ENCODE data around the gene DUS1L.

DUS1L gene

DNA sequence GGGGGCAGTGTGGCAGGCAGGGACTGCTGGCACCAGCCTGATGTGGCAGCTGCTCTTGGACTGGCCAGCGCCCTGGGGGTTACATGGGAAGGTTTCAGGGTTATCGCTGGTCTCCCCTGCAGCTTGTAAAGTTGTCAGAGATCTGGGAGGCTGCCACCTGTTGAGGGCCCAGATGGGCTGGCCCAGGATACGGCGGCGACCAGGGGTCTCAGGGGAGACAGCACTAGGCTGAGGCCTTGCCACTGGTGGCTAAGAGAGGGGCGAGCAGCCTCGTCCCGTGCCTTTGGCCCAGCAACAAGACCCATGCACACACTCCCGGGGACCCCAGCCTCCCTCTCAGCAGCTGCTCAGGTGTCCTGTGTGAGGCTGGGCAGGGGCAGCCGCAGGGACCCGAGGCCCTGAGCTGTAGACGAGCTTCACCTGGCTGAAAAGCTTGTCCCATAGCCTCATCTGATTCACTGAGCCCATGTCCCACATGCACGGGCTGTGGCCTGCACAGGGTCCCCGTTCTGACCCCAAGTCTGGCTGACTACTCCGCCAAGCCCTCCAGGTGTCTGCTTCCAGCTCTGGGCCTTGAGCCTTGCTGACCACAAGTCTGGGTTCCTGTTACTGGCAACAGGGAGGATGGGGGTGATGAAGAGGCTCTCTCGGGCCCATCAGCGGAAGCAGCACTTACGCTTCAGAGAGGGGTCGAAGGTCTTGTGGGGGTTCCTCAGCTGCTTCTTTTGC lies 6.2 kb downstream of the DUS1L start:
- peaks cover 4% of the 10 kb centered on the region; the same call in 1 of the 2 replicates for H3K36me3 ChIP-seq (ENCODE audit: insufficient read depth, low read length)
- H2AFZ ChIP-seq (ENCODE audit: low read length, unreplicated experiment) = no peak overlapping the region
- peaks cover 8% of the 10 kb centered on the region for H3K79me2 ChIP-seq (ENCODE audit: control insufficient read depth, insufficient read depth, low read length, unreplicated experiment)
- peaks cover 3% of the 10 kb centered on the region for H3K4me1 ChIP-seq (ENCODE audit: control insufficient read depth, insufficient read depth, low read length, unreplicated experiment)
- no peak overlapping the region for H3K4me3 ChIP-seq (ENCODE audit: low read depth, low read length)
- H3K27me3 ChIP-seq (ENCODE audit: insufficient read depth, low read length) = no peaks in the 10 kb centered on the region
- no peak overlapping the region for H3K27ac ChIP-seq (ENCODE audit: low read depth, low read length)

DNA sequence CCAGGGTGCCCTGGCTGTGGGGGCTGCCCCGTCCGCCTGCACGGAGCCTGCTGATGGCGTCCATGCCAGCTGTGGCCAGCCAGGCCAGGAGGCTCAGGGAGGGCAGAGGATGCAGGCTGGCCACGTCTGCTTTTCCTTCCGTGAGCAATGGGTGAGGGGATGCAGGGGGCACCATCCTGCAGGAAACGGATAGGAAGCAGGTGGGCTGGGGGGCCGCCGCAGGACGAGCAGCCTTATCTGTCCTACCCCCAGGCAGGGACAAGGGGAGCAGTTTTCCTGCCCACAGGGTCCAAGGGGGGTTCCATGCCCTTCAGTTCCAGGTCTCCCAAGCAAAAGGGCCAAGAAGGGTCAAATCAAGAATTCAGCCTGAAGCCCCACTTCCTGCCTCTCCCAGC lies 6.8 kb downstream of the DUS1L start:
- H3K4me1 ChIP-seq (ENCODE audit: control insufficient read depth, insufficient read depth, low read length, unreplicated experiment) = no peaks in the 10 kb centered on the region

DNA sequence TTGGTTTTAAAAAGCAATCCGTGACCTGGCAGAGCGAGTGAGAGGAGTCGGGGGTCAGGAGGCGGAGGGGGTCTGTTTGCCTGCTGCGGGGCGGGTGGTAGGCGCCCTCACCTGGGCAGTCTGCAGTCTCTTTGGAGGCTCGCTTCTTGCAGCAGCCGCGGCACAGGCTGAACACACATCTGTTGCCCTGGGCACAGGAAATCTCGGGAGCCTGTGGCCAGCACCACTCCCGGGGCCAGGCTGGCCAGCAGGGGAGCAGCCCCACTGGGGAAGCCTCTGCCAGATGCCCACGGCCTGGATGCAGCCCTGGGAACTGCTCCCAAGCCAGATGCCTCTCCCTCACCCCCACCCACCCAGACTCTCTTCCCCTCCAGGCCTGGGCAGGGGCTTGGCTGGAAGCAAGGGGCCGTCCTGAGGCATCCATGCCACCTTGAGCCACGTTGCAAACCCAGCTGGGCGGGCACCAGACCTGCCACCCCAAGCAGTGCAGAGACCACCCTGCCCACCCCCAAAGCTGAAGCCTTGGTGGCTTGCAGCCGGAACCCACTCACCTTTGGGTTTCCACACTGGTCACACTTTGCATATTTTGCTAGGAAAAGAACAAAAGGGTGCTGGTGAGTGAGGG lies 7.3 kb downstream of the DUS1L start:
- H3K4me1 ChIP-seq (ENCODE audit: control insufficient read depth, insufficient read depth, low read length, unreplicated experiment) = peaks cover under 1% of the 10 kb centered on the region
- no peak overlapping the region for H3K4me3 ChIP-seq (ENCODE audit: low read depth, low read length)
- peaks cover 5% of the 10 kb centered on the region for H3K79me2 ChIP-seq (ENCODE audit: control insufficient read depth, insufficient read depth, low read length, unreplicated experiment)
- no peak overlapping the region for H3K27ac ChIP-seq (ENCODE audit: low read depth, low read length)
- no peaks in the 10 kb centered on the region for H3K27me3 ChIP-seq (ENCODE audit: insufficient read depth, low read length)
- peaks cover 4% of the 10 kb centered on the region; the same call in 1 of the 2 replicates for H3K36me3 ChIP-seq (ENCODE audit: insufficient read depth, low read length)
- H2AFZ ChIP-seq (ENCODE audit: low read length, unreplicated experiment) = no peak overlapping the region

More for the DNA sequence above, 6.8 kb downstream of the DUS1L start:
- Histone ChIP-seq H3K36me3 (ENCODE audit: insufficient read depth, low read length) (peaks cover 4% of the 10 kb centered on the region; the same call in 1 of the 2 replicates), H2AFZ (ENCODE audit: low read length, unreplicated experiment) (no peak overlapping the region), H3K79me2 (ENCODE audit: control insufficient read depth, insufficient read depth, low read length, unreplicated experiment) (peaks cover 3% of the 10 kb centered on the region), H3K27ac (ENCODE audit: low read depth, low read length) (no peak overlapping the region), H3K27me3 (ENCODE audit: insufficient read depth, low read length) (no peaks in the 10 kb centered on the region), H3K4me3 (ENCODE audit: low read depth, low read length) (no peak overlapping the region)

DNA sequence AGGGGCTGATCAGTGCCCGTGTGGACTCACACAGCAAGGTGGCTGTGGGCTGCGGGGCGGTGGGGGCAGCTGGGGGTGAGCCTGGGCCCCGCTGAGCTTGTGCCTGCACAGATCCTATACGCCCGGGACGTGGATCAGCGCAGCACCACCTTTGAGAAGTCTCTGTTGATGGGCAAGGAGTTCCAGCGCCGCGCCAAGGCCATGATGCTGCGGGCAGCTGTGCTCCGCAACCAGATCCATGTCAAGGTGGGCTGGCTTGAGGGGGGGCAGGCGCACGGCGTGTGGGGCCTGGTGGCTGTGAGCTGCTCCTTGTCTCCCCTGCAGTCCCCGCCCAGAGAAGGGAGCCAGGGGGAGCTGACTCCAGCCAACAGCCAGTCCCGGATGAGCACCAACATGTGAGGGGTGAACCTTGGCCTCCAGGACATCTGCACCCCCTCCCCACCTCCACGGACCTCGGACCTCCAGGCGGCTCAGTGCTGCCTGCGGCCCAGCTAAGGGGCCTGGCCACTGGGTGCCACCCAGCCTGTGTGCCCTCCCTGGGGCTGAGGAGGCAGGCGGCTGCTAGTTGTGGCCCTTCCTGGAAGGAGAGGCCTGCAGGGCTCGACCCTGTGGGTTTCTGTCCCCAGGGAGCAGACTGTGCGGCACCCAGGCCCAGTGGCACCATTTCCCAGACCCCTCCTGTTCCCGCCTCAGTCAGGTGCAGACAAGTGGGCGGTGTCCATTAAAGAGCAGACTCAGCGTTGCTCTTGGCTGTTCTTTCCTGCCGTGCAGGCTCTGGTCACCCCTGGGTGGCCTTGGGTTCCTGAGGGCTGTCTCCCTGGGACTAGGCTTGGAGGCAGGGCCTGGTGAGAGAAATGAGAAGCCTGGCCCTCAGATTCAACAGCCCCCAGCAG lies 8.6 kb downstream of the DUS1L start:
- no peak overlapping the region for H3K27ac ChIP-seq (ENCODE audit: low read depth, low read length)
- H3K27me3 ChIP-seq (ENCODE audit: insufficient read depth, low read length) = no peaks in the 10 kb centered on the region
- peaks cover 19% of the 10 kb centered on the region for H3K79me2 ChIP-seq (ENCODE audit: control insufficient read depth, insufficient read depth, low read length, unreplicated experiment)
- H2AFZ ChIP-seq (ENCODE audit: low read length, unreplicated experiment) = no peak overlapping the region
- H3K36me3 ChIP-seq (ENCODE audit: insufficient read depth, low read length) = peaks cover 4% of the 10 kb centered on the region; the same call in 1 of the 2 replicates
- H3K4me3 ChIP-seq (ENCODE audit: low read depth, low read length) = no peak overlapping the region
- H3K4me1 ChIP-seq (ENCODE audit: control insufficient read depth, insufficient read depth, low read length, unreplicated experiment) = peaks cover 6% of the 10 kb centered on the region

DNA sequence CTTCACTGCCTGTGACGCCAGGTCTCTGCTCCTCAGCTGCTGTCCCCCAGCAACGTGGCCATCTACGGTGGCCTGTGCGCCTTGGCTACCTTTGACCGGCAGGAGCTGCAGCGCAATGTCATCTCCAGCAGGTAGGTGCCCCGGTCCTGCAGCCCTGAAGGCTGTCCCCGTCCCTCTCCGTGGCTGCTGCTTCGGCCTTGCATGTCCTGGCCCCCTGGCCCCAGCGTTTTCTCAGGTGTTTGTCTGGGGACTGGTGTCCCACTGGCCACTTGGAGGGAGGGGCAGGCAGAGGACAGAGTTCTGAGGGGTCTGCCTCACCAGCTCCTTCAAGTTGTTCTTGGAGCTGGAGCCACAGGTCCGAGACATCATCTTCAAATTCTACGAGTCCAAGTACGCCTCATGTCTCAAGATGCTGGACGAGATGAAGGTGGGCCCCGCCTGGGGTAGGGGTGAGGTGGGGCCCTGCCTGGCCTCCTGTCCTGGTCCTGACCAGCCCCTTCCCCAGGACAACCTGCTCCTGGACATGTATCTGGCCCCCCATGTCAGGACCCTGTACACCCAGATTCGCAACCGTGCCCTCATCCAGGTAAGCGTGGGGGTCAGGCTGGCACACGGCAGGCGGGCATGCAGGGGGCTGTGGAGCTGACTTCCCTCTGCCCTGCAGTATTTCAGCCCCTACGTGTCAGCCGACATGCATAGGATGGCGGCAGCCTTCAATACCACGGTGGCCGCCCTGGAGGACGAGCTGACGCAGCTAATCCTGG lies 9.5 kb downstream of the DUS1L start:
- Histone ChIP-seq H3K27me3 (ENCODE audit: insufficient read depth, low read length) (no peaks in the 10 kb centered on the region), H3K79me2 (ENCODE audit: control insufficient read depth, insufficient read depth, low read length, unreplicated experiment) (peaks cover 21% of the 10 kb centered on the region), H3K4me1 (ENCODE audit: control insufficient read depth, insufficient read depth, low read length, unreplicated experiment) (peaks cover 6% of the 10 kb centered on the region), H2AFZ (ENCODE audit: low read length, unreplicated experiment) (no peak overlapping the region), H3K36me3 (ENCODE audit: insufficient read depth, low read length) (peaks cover 4% of the 10 kb centered on the region; the same call in 1 of the 2 replicates), H3K4me3 (ENCODE audit: low read depth, low read length) (no peak overlapping the region), H3K27ac (ENCODE audit: low read depth, low read length) (no peak overlapping the region)

DNA sequence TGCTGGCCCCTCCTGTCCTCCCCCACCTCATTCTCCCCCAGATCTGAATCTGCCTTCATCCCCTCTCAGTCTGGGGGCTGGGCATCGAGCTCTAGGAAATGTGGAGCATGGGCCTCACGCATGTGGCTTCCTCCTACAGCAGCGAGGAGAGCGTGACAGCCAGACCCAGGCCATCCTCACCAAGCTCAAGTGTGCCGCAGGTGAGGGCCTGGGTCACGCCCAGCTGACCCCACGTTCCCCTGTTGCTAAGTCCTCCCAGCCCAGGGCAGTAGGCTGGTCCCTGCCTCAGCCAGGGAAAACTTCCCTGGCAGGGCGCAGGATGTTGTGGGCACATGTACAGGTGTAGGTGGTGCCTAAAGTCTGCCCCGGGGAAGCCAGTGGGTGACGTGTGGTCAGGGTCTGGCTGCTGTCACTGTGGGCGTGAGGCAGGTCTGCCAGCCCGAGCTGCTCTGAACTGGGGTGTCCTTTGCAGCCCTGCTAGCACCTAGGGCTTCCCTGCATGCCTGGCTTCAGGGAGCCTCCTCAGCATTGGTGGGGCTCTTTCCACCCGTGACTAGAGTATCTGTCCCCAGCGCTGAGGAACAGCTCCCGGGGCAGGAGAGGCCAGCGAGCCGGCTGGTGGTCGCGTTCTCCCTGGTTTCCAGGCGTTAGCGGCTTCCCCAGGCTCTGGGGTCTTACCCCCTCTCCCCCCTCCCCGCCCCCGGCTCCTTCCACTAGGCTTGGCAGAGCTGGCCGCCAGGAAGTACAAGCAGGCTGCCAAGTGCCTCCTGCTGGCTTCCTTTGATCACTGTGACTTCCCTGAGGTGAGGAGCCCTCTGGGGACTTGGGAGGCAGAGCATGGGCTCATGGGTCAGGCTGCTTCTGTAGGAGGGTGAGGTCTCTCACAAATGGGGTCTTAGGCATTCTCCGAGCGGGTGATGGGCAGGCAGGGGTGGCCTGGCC lies 10.3 kb downstream of the DUS1L start:
- no peaks in the 10 kb centered on the region for H3K27me3 ChIP-seq (ENCODE audit: insufficient read depth, low read length)
- H3K4me3 ChIP-seq (ENCODE audit: low read depth, low read length) = no peak overlapping the region
- peaks cover 6% of the 10 kb centered on the region for H3K4me1 ChIP-seq (ENCODE audit: control insufficient read depth, insufficient read depth, low read length, unreplicated experiment)
- peaks cover 4% of the 10 kb centered on the region; the same call in 1 of the 2 replicates for H3K36me3 ChIP-seq (ENCODE audit: insufficient read depth, low read length)
- H3K27ac ChIP-seq (ENCODE audit: low read depth, low read length) = no peak overlapping the region
- peaks cover 21% of the 10 kb centered on the region for H3K79me2 ChIP-seq (ENCODE audit: control insufficient read depth, insufficient read depth, low read length, unreplicated experiment)
- H2AFZ ChIP-seq (ENCODE audit: low read length, unreplicated experiment) = no peak overlapping the region

DNA sequence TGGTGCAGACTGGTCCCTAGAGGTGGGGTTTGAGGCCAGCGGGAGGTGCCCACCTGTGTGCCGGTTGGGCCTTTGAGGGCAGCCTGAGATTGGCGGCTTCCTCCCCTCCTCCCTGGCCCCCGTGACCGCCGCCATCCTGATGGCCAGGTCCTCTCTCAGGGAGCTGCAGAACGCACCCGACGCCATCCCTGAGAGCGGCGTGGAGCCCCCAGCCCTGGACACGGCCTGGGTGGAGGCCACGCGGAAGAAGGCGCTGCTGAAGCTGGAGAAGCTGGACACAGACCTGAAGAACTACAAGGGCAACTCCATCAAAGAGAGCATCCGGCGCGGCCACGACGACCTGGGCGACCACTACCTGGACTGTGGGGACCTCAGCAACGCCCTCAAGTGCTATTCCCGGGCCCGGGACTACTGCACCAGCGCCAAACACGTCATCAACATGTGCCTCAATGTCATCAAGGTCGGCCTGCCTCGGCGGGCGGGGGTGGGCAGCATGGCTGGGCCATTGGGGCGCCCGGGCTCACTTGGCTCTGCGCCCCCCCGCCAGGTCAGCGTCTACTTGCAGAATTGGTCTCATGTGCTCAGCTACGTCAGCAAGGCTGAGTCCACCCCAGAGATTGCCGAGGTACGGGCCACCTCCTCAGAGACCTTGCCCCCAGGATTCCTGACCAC lies 11.1 kb downstream of the DUS1L start:
- peaks cover 6% of the 10 kb centered on the region for H3K4me1 ChIP-seq (ENCODE audit: control insufficient read depth, insufficient read depth, low read length, unreplicated experiment)
- H2AFZ ChIP-seq (ENCODE audit: low read length, unreplicated experiment) = no peak overlapping the region
- H3K79me2 ChIP-seq (ENCODE audit: control insufficient read depth, insufficient read depth, low read length, unreplicated experiment) = peaks cover 21% of the 10 kb centered on the region
- no peak overlapping the region for H3K4me3 ChIP-seq (ENCODE audit: low read depth, low read length)
- no peak overlapping the region for H3K27ac ChIP-seq (ENCODE audit: low read depth, low read length)
- H3K36me3 ChIP-seq (ENCODE audit: insufficient read depth, low read length) = peaks cover 4% of the 10 kb centered on the region; the same call in 1 of the 2 replicates
- H3K27me3 ChIP-seq (ENCODE audit: insufficient read depth, low read length) = no peaks in the 10 kb centered on the region

DNA sequence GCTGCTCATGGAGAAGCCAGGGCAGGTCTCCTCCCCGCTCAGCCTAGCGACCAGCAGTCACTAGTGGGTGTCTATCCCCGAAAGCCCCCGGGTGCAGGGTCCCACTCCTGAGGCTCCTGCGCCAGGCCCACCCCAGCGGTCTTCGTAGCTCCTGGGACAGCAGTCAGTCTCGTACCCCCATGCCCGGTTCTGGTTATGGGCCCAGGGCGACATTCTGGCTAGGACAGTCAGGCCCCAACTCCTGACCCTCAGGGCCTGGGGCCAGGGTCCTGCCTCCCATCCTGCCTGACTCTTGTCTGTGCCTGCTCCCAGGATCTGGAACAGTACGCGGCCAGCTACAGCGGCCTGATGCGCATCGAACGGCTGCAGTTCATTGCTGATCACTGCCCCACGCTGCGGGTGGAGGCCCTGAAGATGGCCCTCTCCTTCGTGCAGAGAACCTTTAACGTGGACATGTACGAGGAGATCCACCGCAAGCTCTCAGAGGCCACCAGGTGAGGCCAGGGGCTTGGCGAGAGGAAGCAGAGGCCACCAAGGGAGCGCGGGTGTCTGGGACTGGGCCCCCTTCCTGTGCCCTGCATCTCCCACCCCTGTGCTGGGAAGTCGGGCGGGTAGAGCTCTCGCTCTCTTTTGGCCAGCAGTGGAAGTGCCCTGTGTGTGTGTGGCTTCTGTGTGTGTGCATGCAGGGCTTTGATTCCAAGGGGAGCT lies 11.9 kb downstream of the DUS1L start:
- Histone ChIP-seq H3K27ac (ENCODE audit: low read depth, low read length) (no peak overlapping the region), H2AFZ (ENCODE audit: low read length, unreplicated experiment) (no peak overlapping the region), H3K4me3 (ENCODE audit: low read depth, low read length) (peak overlapping the region; percentile 88; the same call in 1 of the 2 replicates), H3K79me2 (ENCODE audit: control insufficient read depth, insufficient read depth, low read length, unreplicated experiment) (peaks cover 21% of the 10 kb centered on the region), H3K36me3 (ENCODE audit: insufficient read depth, low read length) (peaks cover 4% of the 10 kb centered on the region; the same call in 1 of the 2 replicates), H3K4me1 (ENCODE audit: control insufficient read depth, insufficient read depth, low read length, unreplicated experiment) (peaks cover 6% of the 10 kb centered on the region), H3K27me3 (ENCODE audit: insufficient read depth, low read length) (no peaks in the 10 kb centered on the region)

Data from ACC112 (cell line).